Measurements from ENCODE around the gene FH. TPM values are rescaled to one million over a fixed set of nuclear protein-coding genes. Genes with fewer than 3 reads are reported as not detected.
A peak's percentile ranks its signal among the peaks of the same experiment; 100 is the strongest.

Gene FH
- total RNA-seq (10 to 100 TPM in 4 of 5 donors, 1 to 10 TPM in 1; 9.9 to 71.0 (median 36.4) TPM), polyA plus RNA-seq (10 to 100 TPM; 45.3 to 52.5 (median 51.5) TPM)
- long read RNA-seq, donor 1, partial matches to known transcripts: 19 of 21 reads
- long read RNA-seq, donor 1, other reads (novel, unspliced or antisense): 0 of 21 reads
- long read RNA-seq, donor 2, transcript FH-201 (10 exons, 1,797 nt): major isoform, 6 of 16 reads
- long read RNA-seq, donor 2, partial matches to known transcripts: 10 of 16 reads
- long read RNA-seq, donor 2, other reads (novel, unspliced or antisense): 0 of 16 reads
- long read RNA-seq, donor 3, transcript FH-201 (10 exons, 1,797 nt): major isoform, 14 of 34 reads
- long read RNA-seq, donor 3, partial matches to known transcripts: 20 of 34 reads
- long read RNA-seq, donor 3, other reads (novel, unspliced or antisense): 0 of 34 reads
- long read RNA-seq, donor 4, partial matches to known transcripts: 0 of 1 reads
- long read RNA-seq, donor 4, other reads (novel, unspliced or antisense): 0 of 1 reads
- long read RNA-seq, donor 5, transcript FH-201 (10 exons, 1,797 nt): major isoform, 19 of 42 reads
- long read RNA-seq, donor 5, partial matches to known transcripts: 23 of 42 reads
- long read RNA-seq, donor 5, other reads (novel, unspliced or antisense): 0 of 42 reads
- long read RNA-seq, donor 6: 0 reads
- long read RNA-seq, donor 7, transcript FH-201 (10 exons, 1,797 nt): major isoform, 14 of 45 reads
- long read RNA-seq, donor 7, partial matches to known transcripts: 31 of 45 reads
- long read RNA-seq, donor 7, other reads (novel, unspliced or antisense): 0 of 45 reads
- long read RNA-seq, donor 8, transcript FH-201 (10 exons, 1,797 nt): major isoform, 10 of 29 reads
- long read RNA-seq, donor 8, partial matches to known transcripts: 19 of 29 reads
- long read RNA-seq, donor 8, other reads (novel, unspliced or antisense): 0 of 29 reads
- long read RNA-seq, donor 9, transcript FH-201 (10 exons, 1,797 nt): major isoform, 13 of 46 reads
- long read RNA-seq, donor 9, partial matches to known transcripts: 33 of 46 reads
- long read RNA-seq, donor 9, other reads (novel, unspliced or antisense): 0 of 46 reads
- long read RNA-seq, donor 10, partial matches to known transcripts: 9 of 12 reads
- long read RNA-seq, donor 10, other reads (novel, unspliced or antisense): 0 of 12 reads

DNA sequence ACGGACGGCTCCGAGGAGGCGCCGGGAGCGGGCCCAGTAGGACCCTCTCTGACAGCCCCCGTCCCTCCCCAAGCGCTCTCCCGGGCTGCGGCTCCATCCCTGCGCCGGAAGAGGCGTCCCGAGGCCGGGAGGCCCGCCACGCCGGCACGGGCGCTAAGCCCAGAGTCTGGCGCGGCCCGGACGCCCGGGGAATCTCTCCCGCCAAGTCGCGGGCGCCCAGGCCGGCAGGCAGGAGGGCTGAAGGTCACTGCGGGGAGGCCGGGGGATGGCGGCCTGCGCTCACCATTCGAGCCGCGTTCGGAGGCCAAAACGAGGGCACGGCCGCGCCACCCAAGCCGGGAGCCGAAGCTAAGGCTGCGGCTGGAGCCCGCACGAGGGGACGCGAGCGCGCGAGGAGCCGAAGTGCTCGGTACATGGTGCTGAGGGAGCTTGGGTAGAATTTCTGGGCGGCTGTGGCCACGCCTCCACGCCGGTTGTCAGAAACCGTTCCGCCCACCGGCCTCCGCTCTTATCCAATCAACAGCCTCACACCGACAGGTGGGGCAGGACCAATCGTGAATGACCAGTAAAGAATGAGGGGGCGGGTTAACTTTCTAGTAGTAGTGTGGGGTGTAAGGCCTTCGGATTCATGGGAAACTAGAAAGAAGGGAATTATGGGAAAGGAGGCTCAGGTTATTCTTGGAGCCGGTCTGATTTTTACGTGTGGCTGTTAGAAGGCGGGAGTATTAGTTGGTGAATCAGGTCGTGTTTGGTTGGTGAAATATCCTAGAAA, at the start of gene FH:
TSS of gene FH (minus strand) at position 448 of the 772 bp plus-strand sequence. CDS start at position 415, 33 bp downstream.
- H3K36me3 ChIP-seq: peaks cover 0 to 15% (median 10%) of the 10 kb centered on the region in 4 donors
- H3K27me3 ChIP-seq: peaks cover 0 to 27% (median 4%) of the 10 kb centered on the region in 3 donors
- DNase-seq: peak; percentile 96 to 99
- WGBS, 5 donors: 0 to 1% (median 0%) methylated on average over 21 to 70 of the region's 70 CpGs
- intact Hi-C loops (cut with DNase I; ENCODE audit: low total_unique reads): no loop called here
- H3K27ac ChIP-seq: peak within 1 kb of the TSS; percentile 90 to 94 (median 93)
- H3K9me3 ChIP-seq: no peaks in the 10 kb centered on the region
- peak in 1 of 4 donors; percentile 34 for TF ChIP-seq POLR2A (IDR thresholded peaks at IDR 0.05)
- peak; percentile 52 to 94 (median 90) for TF ChIP-seq POLR2AphosphoS5 (IDR thresholded peaks at IDR 0.05)
- no peak for TF ChIP-seq EP300 (IDR thresholded peaks at IDR 0.05)
- H3K4me3 ChIP-seq: peak within 1 kb of the TSS; percentile 79 to 89 (median 87)
- peaks cover 8 to 27% (median 20%) of the 10 kb centered on the region in 4 donors for H3K4me1 ChIP-seq

DNA sequence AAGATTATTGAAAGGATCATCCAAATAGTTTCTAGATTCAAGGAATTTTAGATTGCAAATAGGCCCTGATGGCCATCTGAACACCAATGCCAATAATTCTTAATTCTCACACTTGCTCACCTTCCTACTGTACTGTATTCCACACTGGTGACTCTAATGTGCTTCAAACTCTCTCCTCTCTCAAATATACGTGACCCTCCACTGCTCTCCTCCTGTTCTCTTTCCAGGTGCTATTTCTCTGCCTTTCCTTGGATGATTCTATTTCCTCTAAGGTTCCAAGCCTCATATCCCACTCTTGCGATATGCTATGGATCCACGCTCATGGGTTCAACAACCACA, 41.3 kb upstream of the FH start:
- Histone ChIP-seq H3K4me1 (no peaks in the 10 kb centered on the region), H3K4me3 (no peak overlapping the region), H3K27me3 (no peaks in the 10 kb centered on the region), H3K27ac (no peak overlapping the region), H3K36me3 (no peaks in the 10 kb centered on the region), H3K9me3 (no peaks in the 10 kb centered on the region)
- WGBS, 5 donors: 82 to 86% (median 83%) methylated on average over 3 of the region's 3 CpGs
- intact Hi-C loops (cut with DNase I; ENCODE audit: low total_unique reads): no loop called here
- TF ChIP-seq EP300 (IDR thresholded peaks at IDR 0.05) (no peak), POLR2A (IDR thresholded peaks at IDR 0.05) (no peak), POLR2AphosphoS5 (IDR thresholded peaks at IDR 0.05) (no peak)
- TF ChIP-seq, protein P1, sequence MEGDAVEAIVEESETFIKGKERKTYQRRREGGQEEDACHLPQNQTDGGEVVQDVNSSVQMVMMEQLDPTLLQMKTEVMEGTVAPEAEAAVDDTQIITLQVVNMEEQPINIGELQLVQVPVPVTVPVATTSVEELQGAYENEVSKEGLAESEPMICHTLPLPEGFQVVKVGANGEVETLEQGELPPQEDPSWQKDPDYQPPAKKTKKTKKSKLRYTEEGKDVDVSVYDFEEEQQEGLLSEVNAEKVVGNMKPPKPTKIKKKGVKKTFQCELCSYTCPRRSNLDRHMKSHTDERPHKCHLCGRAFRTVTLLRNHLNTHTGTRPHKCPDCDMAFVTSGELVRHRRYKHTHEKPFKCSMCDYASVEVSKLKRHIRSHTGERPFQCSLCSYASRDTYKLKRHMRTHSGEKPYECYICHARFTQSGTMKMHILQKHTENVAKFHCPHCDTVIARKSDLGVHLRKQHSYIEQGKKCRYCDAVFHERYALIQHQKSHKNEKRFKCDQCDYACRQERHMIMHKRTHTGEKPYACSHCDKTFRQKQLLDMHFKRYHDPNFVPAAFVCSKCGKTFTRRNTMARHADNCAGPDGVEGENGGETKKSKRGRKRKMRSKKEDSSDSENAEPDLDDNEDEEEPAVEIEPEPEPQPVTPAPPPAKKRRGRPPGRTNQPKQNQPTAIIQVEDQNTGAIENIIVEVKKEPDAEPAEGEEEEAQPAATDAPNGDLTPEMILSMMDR (IDR thresholded peaks at IDR 0.05): no peak
- DNase-seq: no peak

DNA sequence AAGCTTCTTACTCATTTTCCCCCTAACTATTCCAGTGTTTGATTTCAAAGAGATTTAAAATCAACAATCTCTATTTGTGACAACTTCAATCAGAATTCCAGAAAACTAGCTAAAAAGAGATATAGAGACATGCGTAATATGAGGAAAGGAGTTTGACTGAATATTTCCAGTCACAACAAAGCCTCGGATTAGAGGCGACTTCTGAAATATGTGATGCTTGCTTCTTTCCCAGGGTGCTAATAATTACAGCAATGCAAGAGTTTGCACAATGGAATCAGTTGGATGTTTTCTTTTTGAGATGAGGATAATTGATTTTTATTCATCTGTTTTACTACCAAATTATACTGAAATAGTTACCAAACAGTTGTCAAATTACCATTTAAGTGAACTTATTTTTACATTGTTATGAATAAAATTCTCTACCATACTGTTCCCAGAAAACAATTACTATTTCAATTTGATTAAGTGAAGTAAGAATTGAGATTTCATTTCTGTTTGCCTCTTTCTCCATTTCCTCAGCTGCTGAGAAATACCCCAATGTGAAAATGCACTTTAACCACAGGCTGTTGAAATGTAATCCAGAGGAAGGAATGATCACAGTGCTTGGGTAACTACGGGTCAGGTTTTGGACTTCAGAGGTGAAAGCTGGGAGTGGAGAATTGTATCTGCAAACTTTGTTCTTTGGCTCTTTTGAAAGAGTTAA, 40.7 kb upstream of the FH start:
- intact Hi-C loops (cut with DNase I; ENCODE audit: low total_unique reads): no loop called here
- WGBS, 5 donors: 77 to 91% (median 84%) methylated on average over 4 of the region's 4 CpGs
- DNase-seq: no peak
- Histone ChIP-seq H3K27ac (no peak overlapping the region), H3K27me3 (no peaks in the 10 kb centered on the region), H3K4me1 (no peaks in the 10 kb centered on the region), H3K36me3 (no peaks in the 10 kb centered on the region), H3K9me3 (no peaks in the 10 kb centered on the region), H3K4me3 (no peak overlapping the region)
- TF ChIP-seq POLR2A (IDR thresholded peaks at IDR 0.05) (no peak), POLR2AphosphoS5 (IDR thresholded peaks at IDR 0.05) (no peak), EP300 (IDR thresholded peaks at IDR 0.05) (no peak)
- TF ChIP-seq, protein P1 (IDR thresholded peaks at IDR 0.05): no peak

DNA sequence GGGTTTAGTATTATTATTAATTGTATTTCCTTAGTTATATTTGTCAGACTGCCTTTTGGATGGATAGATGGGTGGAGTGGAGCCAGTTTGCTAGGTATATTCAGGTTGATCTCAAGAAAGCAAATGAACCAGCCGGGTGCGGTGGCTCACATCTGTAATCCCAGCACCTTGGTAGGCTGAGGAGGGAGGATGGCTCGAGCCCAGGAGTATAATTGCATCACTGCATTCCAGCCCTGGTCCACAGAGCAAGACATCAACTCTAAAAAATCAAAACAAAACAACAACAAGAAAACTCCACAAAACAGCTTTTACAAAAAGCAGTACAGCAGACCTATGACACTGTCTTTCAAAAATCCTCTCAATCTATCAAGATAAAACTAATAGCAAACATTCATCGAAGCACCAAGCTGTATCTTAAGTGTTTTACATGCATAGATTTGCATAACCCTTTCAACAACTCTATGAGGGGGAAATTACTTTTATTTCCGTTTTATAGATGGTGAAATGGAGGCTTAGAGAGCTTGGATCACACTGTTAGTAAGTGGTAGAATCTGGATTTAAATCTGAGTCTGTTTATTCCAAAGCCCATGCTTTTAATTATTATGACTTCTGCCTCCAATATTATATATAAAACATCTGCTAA, 38.1 kb upstream of the FH start:
- 76 to 80% (median 79%) methylated on average over 5 of the region's 5 CpGs for WGBS, 5 donors
- no peak for DNase-seq
- Histone ChIP-seq H3K9me3 (no peaks in the 10 kb centered on the region), H3K36me3 (no peaks in the 10 kb centered on the region), H3K27me3 (no peaks in the 10 kb centered on the region), H3K4me1 (no peaks in the 10 kb centered on the region), H3K27ac (no peak overlapping the region), H3K4me3 (no peak overlapping the region)
- TF ChIP-seq EP300 (IDR thresholded peaks at IDR 0.05): no peak
- TF ChIP-seq POLR2AphosphoS5 (IDR thresholded peaks at IDR 0.05): no peak
- TF ChIP-seq POLR2A (IDR thresholded peaks at IDR 0.05): no peak
- TF ChIP-seq, protein P1 (IDR thresholded peaks at IDR 0.05): no peak
- intact Hi-C loops (cut with DNase I; ENCODE audit: low total_unique reads): no loop called here

Measured in stomach (tissue), 19 donors.